ENCODE data around the gene ZNF263.

- TF ChIP-seq CTCF (IDR thresholded peaks at IDR 0.05) (no peak), POLR2AphosphoS5 (IDR thresholded peaks at IDR 0.05; ENCODE audit: low read depth, low read length) (no peak), TCF7L2 (IDR thresholded peaks at IDR 0.05; ENCODE audit: low read depth, low read length) (no peak), SIN3A (IDR thresholded peaks at IDR 0.05; ENCODE audit: borderline replicate concordance, insufficient read depth, low read depth, low read length) (no peak)
These were observed 8.8 kb upstream of the ZNF263 start for GRCh38 chr16:3274490-3274889.
